ENCODE measurements around the gene ASXL1. TPM values are rescaled to one million over a fixed set of nuclear protein-coding genes. Genes with fewer than 3 reads are reported as not detected.

ASXL1 gene
- total and polyA plus RNA-seq, 2 experiments from 2014 or later, result 10.4 to 29.0 TPM

GRCh38 chr20:32358632-32358882, 426 bp downstream of the ASXL1 start (continued):
- TF ChIP-seq ETS1 (IDR thresholded peaks at IDR 0.05) (no peak), POLR2AphosphoS5 (IDR thresholded peaks at IDR 0.05; ENCODE audit: low read depth) (no peak), CREB1 (CRISPR knock-in tag; IDR thresholded peaks at IDR 0.05; ENCODE audit: low read depth) (no peak), ZNF331 (CRISPR knock-in tag; IDR thresholded peaks at IDR 0.05; ENCODE audit: low read depth) (no peak), EZH2phosphoT487 (IDR thresholded peaks at IDR 0.05; ENCODE audit: unreplicated experiment) (no peak), STAT1 (IDR thresholded peaks at IDR 0.05; ENCODE audit: unreplicated experiment) (no peak), CTCF (conservative IDR thresholded peaks at IDR 0.05; ENCODE audit: low read depth in 2 of 2) (no peak)

- ATAC-seq (peak; percentile 70), DNase-seq (ENCODE audit: low spot score) (peak; percentile 99)
- H3K27ac Mint-ChIP-seq, result no peak overlapping the region
- H3K4me2 ChIP-seq, result peak overlapping the region; percentile 77
- H3K27me3 ChIP-seq (ENCODE audit: insufficient read depth), result peaks cover 68% of the 10 kb centered on the region
- H3K4me3 Mint-ChIP-seq, result peak overlapping the region; percentile 75
- no peaks in the 10 kb centered on the region; the same call in 2 of the 3 replicates for H3K9me3 Mint-ChIP-seq
- H4K20me1 ChIP-seq (replicated peaks; ENCODE audit: insufficient read depth), result peaks cover 47% of the 10 kb centered on the region
- no peak overlapping the region for H2AFZ ChIP-seq
- no peak for TF ChIP-seq CTCF (conservative IDR thresholded peaks at IDR 0.05; ENCODE audit: low read depth in 2 of 2)
- TF ChIP-seq ZNF331 (CRISPR knock-in tag; IDR thresholded peaks at IDR 0.05; ENCODE audit: low read depth), result no peak
- no peak for TF ChIP-seq EZH2phosphoT487 (IDR thresholded peaks at IDR 0.05; ENCODE audit: unreplicated experiment)
- TF ChIP-seq POLR2AphosphoS5 (IDR thresholded peaks at IDR 0.05; ENCODE audit: low read depth), result peak; percentile 99
- TF ChIP-seq CREB1 (CRISPR knock-in tag; IDR thresholded peaks at IDR 0.05; ENCODE audit: low read depth), result peak; percentile 62
- TF ChIP-seq ETS1 (IDR thresholded peaks at IDR 0.05), result peak; percentile 76; the same call in 1 of the 2 replicates
- no peak for TF ChIP-seq REST (IDR thresholded peaks at IDR 0.05; ENCODE audit: unreplicated experiment)
- peak; percentile 34 for TF ChIP-seq EZH2 (IDR thresholded peaks at IDR 0.05; ENCODE audit: low read depth, unreplicated experiment)
- peaks cover 21% of the 10 kb centered on the region for H3K4me1 ChIP-seq (ENCODE audit: insufficient read depth)
- H3F3A ChIP-seq (replicated peaks; ENCODE audit: low read depth), result peaks cover 18% of the 10 kb centered on the region
- peaks cover 6% of the 10 kb centered on the region; the same call in 1 of the 3 replicates for H3K36me3 Mint-ChIP-seq (ENCODE audit: low read depth)
- H3K9me2 ChIP-seq (ENCODE audit: insufficient read depth), result no peaks in the 10 kb centered on the region
- no peak overlapping the region for H3K27ac ChIP-seq (ENCODE audit: low read depth)
- peaks cover 58% of the 10 kb centered on the region for H3K27me3 Mint-ChIP-seq (ENCODE audit: insufficient read depth, low read depth, poor library complexity)
- peaks cover 12% of the 10 kb centered on the region for H3K4me1 Mint-ChIP-seq
- H3K36me3 ChIP-seq (ENCODE audit: insufficient read depth), result no peaks in the 10 kb centered on the region
- H3K4me3 ChIP-seq, result peak overlapping the region; percentile 93
- H3K79me2 ChIP-seq (replicated peaks; ENCODE audit: insufficient read depth), result peaks cover 46% of the 10 kb centered on the region
These were observed 927 bp downstream of the ASXL1 start for GRCh38 chr20:32358883-32359632.

Data from GM23338 (cell line).